Vagina (tissue), 2 donors: Measurements from ENCODE around the gene NPR2.

ENCODE experiments used
- CTCF ChIP-seq, 3 experiments: fragments of 450-650 bp in 2 of 3; fragments of 200-600 bp in 1 of 3; sonication (generic) in 1 of 3; IDR thresholded peaks; one replicate each; pipeline ENCODE4 v1.5.1; 2017 to 2019; ENCODE audit warnings: antibody characterized with exemption in 3 of 3, mild to moderate bottlenecking in 2 of 3, moderate library complexity in 2 of 3
- POLR2A ChIP-seq, 2 donors: fragments of 450-650 bp; IDR thresholded peaks; one replicate each; pipeline ENCODE4 v1.6.1; 2017; ENCODE audit warnings: antibody characterized with exemption in 2 of 2, mild to moderate bottlenecking in 2 of 2, moderate library complexity in 2 of 2
- POLR2AphosphoS5 ChIP-seq, 2 donors: sonication (generic); formaldehyde crosslinking; IDR thresholded peaks; one replicate each; pipeline ENCODE4 v1.9.0; 2017; ENCODE audit warnings: antibody characterized with exemption in 2 of 2, mild to moderate bottlenecking in 2 of 2, low read depth in 1 of 2; ENCODE audit not compliant: insufficient read depth in 1 of 2

DNA sequence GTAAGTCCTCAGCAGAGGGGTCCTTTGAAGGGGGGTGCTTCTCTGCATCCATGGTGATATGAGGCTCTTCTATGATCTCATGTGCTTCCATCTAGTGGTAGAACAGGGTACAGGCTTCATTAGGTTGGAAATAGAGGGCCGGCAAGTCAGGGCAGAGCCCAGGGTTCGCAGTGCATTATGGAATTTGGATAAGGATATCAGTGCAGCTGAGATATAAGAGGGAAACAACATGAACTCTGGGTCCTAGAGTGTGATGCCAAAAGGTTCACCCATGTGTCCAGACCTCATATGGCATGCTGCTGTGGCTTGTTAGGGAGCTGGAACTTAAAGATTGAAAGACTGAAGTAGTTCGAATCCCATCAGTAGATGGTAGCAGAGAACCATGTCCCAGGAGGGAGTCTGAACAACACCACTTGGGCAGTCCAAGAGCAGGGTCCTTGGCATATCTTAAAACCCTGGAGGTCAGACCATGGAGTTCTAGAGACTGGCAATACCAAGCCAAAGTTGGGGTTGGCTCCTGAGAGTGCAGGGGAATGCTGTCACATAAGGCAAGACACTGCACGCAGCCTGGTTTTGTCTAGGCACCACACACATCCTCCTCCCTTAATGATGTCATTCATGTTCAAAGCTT lies 34.8 kb downstream of the NPR2 start:
- TF ChIP-seq CTCF (IDR thresholded peaks at IDR 0.05) (peak; percentile 54 to 73 (median 57)), POLR2A (IDR thresholded peaks at IDR 0.05) (no peak), POLR2AphosphoS5 (IDR thresholded peaks at IDR 0.05; ENCODE audit: insufficient read depth in 1 of 2, low read depth in 1 of 2) (peak in 1 of 2 donors; percentile 22)
